GM12878 (cell line): ENCODE measurements around the gene PRELID2. TPM values are rescaled to one million over a fixed set of nuclear protein-coding genes. Genes with fewer than 3 reads are reported as not detected.

Source experiments
- ATAC-seq: fragments of 200-7000 bp; cut with Tn5 transposase; 3 replicates; pipeline ENCODE4 v1.9.1; 2020; ENCODE audit warnings: mild to moderate bottlenecking, moderate library complexity
- BruUV-seq: library from RNA; stranded (reverse); fragments of 400-500 nt; replicated peaks from 2 replicates; lab custom pipeline; 2021; lab: Mats Ljungman, UMichigan
- CTCF ChIA-PET: fragments of 300-600 bp; sonication (Branson Sonifier 250); formaldehyde crosslinking; extraction: SDS; loops from one replicate; lab custom pipeline; 2021; ENCODE audit warnings: inconsistent platforms; lab: Yijun Ruan, JAX
- POLR2A ChIA-PET: fragments of 350-600 bp; formaldehyde crosslinking; extraction: SDS; loops from one replicate; lab custom pipeline; 2021; ENCODE audit warnings: inconsistent platforms; lab: Charles Lee
- RAD21 ChIA-PET: fragments of 300-600 bp; sonication (Branson Sonifier 250); formaldehyde crosslinking; loops from one replicate; lab custom pipeline; 2023; ENCODE audit warnings: antibody characterized with exemption; ENCODE audit not compliant: unreplicated experiment; lab: Charles Lee
- SMC1A ChIA-PET: fragments of 300-600 bp; sonication (Branson Sonifier 250); formaldehyde crosslinking; loops from one replicate; lab custom pipeline; 2023; ENCODE audit not compliant: unreplicated experiment, uncharacterized antibody; lab: Charles Lee
- DNase-seq: peaks from one replicate; pipeline ENCODE4 v3.0.0-alpha.2; 2011; ENCODE audit warnings: low read depth, low spot score
- FAIRE-seq: peaks from 3 replicates; lab custom pipeline; 2011; peaks lifted over from hg19 to GRCh38; lab: Jason Lieb, UNC
- H2AFZ ChIP-seq: 2 replicates; pipeline ENCODE4 v1.6.0; 2011; ENCODE audit warnings: low read depth, low read length, control low read depth; ENCODE audit not compliant: control insufficient read depth
- H3K27ac ChIP-seq: 2 replicates; pipeline ENCODE4 v1.5.1; 2011; ENCODE audit warnings: control low read depth; ENCODE audit not compliant: control insufficient read depth, insufficient read depth
- H3K27me3 ChIP-seq, 2 experiments: replicated peaks in 1 of 2; 2 replicates each; pipeline versions ENCODE4 v1.6.0 to v1.6.1; 2011; ENCODE audit warnings: low read length in 1 of 2; ENCODE audit not compliant: control insufficient read depth in 2 of 2, insufficient read depth in 2 of 2
- H3K36me3 ChIP-seq, 2 experiments: 2 replicates each; pipeline ENCODE4 v1.5.1; 2011; ENCODE audit warnings: low read length in 1 of 2; ENCODE audit not compliant: control insufficient read depth in 2 of 2, insufficient read depth in 2 of 2
- H3K4me1 ChIP-seq: 2 replicates; pipeline ENCODE4 v1.6.1; 2011; ENCODE audit warnings: mild to moderate bottlenecking, low read length, moderate library complexity, mixed read lengths; ENCODE audit not compliant: control insufficient read depth, insufficient read depth
- H3K4me2 ChIP-seq: 2 replicates; pipeline ENCODE4 v1.6.0; 2011; ENCODE audit warnings: control low read depth; ENCODE audit not compliant: control insufficient read depth, insufficient read depth
- H3K4me3 ChIP-seq: fragments of 200-600 bp; sonication (generic); 2 replicates; pipeline ENCODE4 v1.5.1; 2016
- H3K79me2 ChIP-seq: 2 replicates; pipeline ENCODE4 v1.6.0; 2011; ENCODE audit warnings: low read length; ENCODE audit not compliant: control insufficient read depth, insufficient read depth
- H3K9ac ChIP-seq: 2 replicates; pipeline ENCODE4 v1.8.0; 2011; ENCODE audit warnings: low read length, control low read depth, mixed read lengths; ENCODE audit not compliant: control insufficient read depth, insufficient read depth
- H3K9me3 ChIP-seq: replicated peaks from 3 replicates; pipeline ENCODE4 v1.5.1; 2011; ENCODE audit warnings: mild to moderate bottlenecking, low read length; ENCODE audit not compliant: control insufficient read depth, insufficient read depth
- H4K20me1 ChIP-seq: 2 replicates; pipeline ENCODE4 v1.6.0; 2011; ENCODE audit not compliant: control insufficient read depth, insufficient read depth
- CBX5 ChIP-seq: sonication (generic); IDR thresholded peaks from 2 replicates; pipeline ENCODE4 v1.6.1; 2016; ENCODE audit warnings: low read depth, moderate library complexity, mild to moderate bottlenecking, inconsistent platforms
- CREB1 ChIP-seq: IDR thresholded peaks from 2 replicates; pipeline ENCODE4 v1.6.1; 2012; ENCODE audit warnings: low read depth, mild to moderate bottlenecking, inconsistent platforms
- DPF2 ChIP-seq: fragments of 450-650 bp; IDR thresholded peaks from 2 replicates; pipeline ENCODE4 v1.6.1; 2017; ENCODE audit warnings: mild to moderate bottlenecking
- EP300 ChIP-seq, 2 experiments: fragments of 150-350 bp in 1 of 2; IDR thresholded peaks; 2 replicates each; pipeline ENCODE4 v1.6.1; 2011 to 2012; ENCODE audit warnings: low read depth in 2 of 2, low read length in 2 of 2, borderline replicate concordance in 1 of 2, improper control_type of control experiment in 1 of 2, inconsistent platforms in 1 of 2; ENCODE audit not compliant: control insufficient read depth in 1 of 2
- NFIC ChIP-seq: IDR thresholded peaks from 2 replicates; pipeline ENCODE4 v1.6.1; 2012; ENCODE audit warnings: low read depth, mild to moderate bottlenecking, inconsistent platforms, low read length, moderate library complexity
- POLR2A ChIP-seq: IDR thresholded peaks from 2 replicates; pipeline ENCODE4 v1.6.1; 2011; ENCODE audit warnings: low read depth, mild to moderate bottlenecking, low read length
- RAD21 ChIP-seq: IDR thresholded peaks from 2 replicates; pipeline ENCODE4 v1.6.1; 2011; ENCODE audit warnings: mild to moderate bottlenecking, low read depth, low read length, moderate library complexity; ENCODE audit not compliant: insufficient read depth
- RBBP5 ChIP-seq: fragments of 200-600 bp; sonication (generic); conservative IDR thresholded peaks from 2 replicates; pipeline ENCODE4 v1.6.1; 2016
- SRF ChIP-seq, 2 experiments: IDR thresholded peaks; 2 replicates each; pipeline ENCODE4 v1.6.1; 2011; ENCODE audit warnings: low read depth in 2 of 2, low read length in 2 of 2, mild to moderate bottlenecking in 1 of 2, moderate library complexity in 1 of 2
- ZNF207 ChIP-seq: fragments of 450-650 bp; IDR thresholded peaks from 2 replicates; pipeline ENCODE4 v1.6.1; 2014; ENCODE audit warnings: antibody characterized with exemption, mild to moderate bottlenecking, borderline replicate concordance
- ZNF592 ChIP-seq: fragments of 450-650 bp; IDR thresholded peaks from 2 replicates; pipeline ENCODE4 v1.6.1; 2017; ENCODE audit warnings: mild to moderate bottlenecking, moderate library complexity
- WGBS: methylation state at CpG from one replicate; pipeline ENCODE4 v1.1.6; 2016; ENCODE audit warnings: low lambda C conversion rate; ENCODE audit not compliant: insufficient replicate concordance, insufficient coverage; ENCODE audit errors: missing lambda C conversion rate; 5-methylcytosine and 5-hydroxymethylcytosine counted together
- in situ Hi-C: fragments of 300-500 bp; cut with MboI; formaldehyde crosslinking; loops from 9 replicates; pipeline ENCODE4 v1.14.3; 2018; ENCODE audit warnings: mixed read lengths
- intact Hi-C: fragments of 100-400 bp; cut with micrococcal nuclease; formaldehyde crosslinking; loops from one replicate; pipeline ENCODE4 v1.14.2; 2022; ENCODE audit not compliant: unreplicated experiment
- polyA plus RNA-seq, 11 experiments: library from polyadenylated mRNA; depleted of rRNA in 4 of 11; unstranded in 6 of 11; stranded (reverse) in 5 of 11; fragments of >200 nt; fragmentation: Nextera tagmentation in 4 of 11; fragmentation: Illumina TruSeq in 1 of 11; extraction: Ambion mirVana in 4 of 11; extraction: Trizol in 1 of 11; gene quantifications; 1 replicate in 1 of 11; 2 replicates in 10 of 11; pipeline versions ENCODE4 v1.2.1 to v1.2.3, GENCODE V29; 2011 to 2016; ENCODE audit warnings: inconsistent platforms in 2 of 11, missing spikeins in 2 of 11, low read depth in 1 of 11
- total RNA-seq, 4 experiments: library from RNA; depleted of rRNA in 3 of 4; stranded (reverse); fragments of >200 nt in 3 of 4; fragmentation: Illumina TruSeq in 1 of 4; extraction: Trizol in 1 of 4; gene quantifications; 2 replicates each; pipeline versions ENCODE4 v1.2.1 to v1.2.3, GENCODE V29; 2013 to 2021
- TF ChIP-seq, protein P1 (sequence below): fragments of 450-650 bp; formaldehyde crosslinking; IDR thresholded peaks from 2 replicates; pipeline ENCODE4 v1.4.0; 2020; ENCODE audit warnings: mild to moderate bottlenecking, moderate library complexity
- TF ChIP-seq, protein P2 (sequence below): fragments of 450-650 bp; formaldehyde crosslinking; IDR thresholded peaks from 2 replicates; pipeline ENCODE4 v1.4.0; 2022; ENCODE audit warnings: mild to moderate bottlenecking, moderate library complexity

PRELID2 gene
- total and polyA plus RNA-seq, 10 of the 15 experiments (the other 5 are each of a cell fraction or from before 2014, with no cell fraction given): 0.07 to 0.31 (median 0.13) TPM; not detected in 5

- H3K4me1 ChIP-seq: no peaks in the 10 kb centered on the region
- no TSS peak for BruUV-seq
- intact Hi-C loops: loop anchor here (2.0 kb wide), 1 partner anchor 307 kb away; no protein-coding TSS in a partner anchor
- CTCF ChIA-PET: interaction anchor here (1.7 to 5.5 kb wide), 3 partner anchors 127 to 1620 kb away, joined by 4 to 45 read pairs (median 5); no protein-coding TSS in a partner anchor
- in situ Hi-C loops: no loop called here
- POLR2A ChIA-PET: no interaction called here
- ATAC-seq: no peak
- FAIRE-seq: no peak
- no peak overlapping the region for H3K4me3 ChIP-seq
- no peaks in the 10 kb centered on the region for H3K27me3 ChIP-seq
- H3K4me2 ChIP-seq: no peak overlapping the region
- no peaks in the 10 kb centered on the region for H3K79me2 ChIP-seq
- WGBS: 65% methylated on average over 4 of the region's 4 CpGs
- RAD21 ChIA-PET: interaction anchor here (1.1 kb wide), 1 partner anchor 1620 kb away, joined by 4 read pairs; no protein-coding TSS in a partner anchor
- no peaks in the 10 kb centered on the region for H3K9me3 ChIP-seq
- H3K27ac ChIP-seq: no peak overlapping the region
- SMC1A ChIA-PET: interaction anchor here (0.9 to 1.5 kb wide), 2 partner anchors 126 to 307 kb away, joined by 3 read pairs; no protein-coding TSS in a partner anchor
- H2AFZ ChIP-seq: no peak overlapping the region
- H3K36me3 ChIP-seq: no peaks in the 10 kb centered on the region
- H3K9ac ChIP-seq: no peak overlapping the region
- TF ChIP-seq RBBP5 (no peak), CREB1 (no peak), RAD21 (no peak), CBX5 (no peak), DPF2 (no peak), EP300 (IDR thresholded peaks at IDR 0.05; ENCODE audit: borderline replicate concordance in 1 of 2, control insufficient read depth in 1 of 2, low read depth in 2 of 2, low read length in 2 of 2) (no peak), SRF (IDR thresholded peaks at IDR 0.05; ENCODE audit: low read depth in 2 of 2, low read length in 2 of 2) (no peak), ZNF207 (no peak), NFIC (no peak), POLR2A (no peak), ZNF592 (no peak)
- TF ChIP-seq, protein P1, sequence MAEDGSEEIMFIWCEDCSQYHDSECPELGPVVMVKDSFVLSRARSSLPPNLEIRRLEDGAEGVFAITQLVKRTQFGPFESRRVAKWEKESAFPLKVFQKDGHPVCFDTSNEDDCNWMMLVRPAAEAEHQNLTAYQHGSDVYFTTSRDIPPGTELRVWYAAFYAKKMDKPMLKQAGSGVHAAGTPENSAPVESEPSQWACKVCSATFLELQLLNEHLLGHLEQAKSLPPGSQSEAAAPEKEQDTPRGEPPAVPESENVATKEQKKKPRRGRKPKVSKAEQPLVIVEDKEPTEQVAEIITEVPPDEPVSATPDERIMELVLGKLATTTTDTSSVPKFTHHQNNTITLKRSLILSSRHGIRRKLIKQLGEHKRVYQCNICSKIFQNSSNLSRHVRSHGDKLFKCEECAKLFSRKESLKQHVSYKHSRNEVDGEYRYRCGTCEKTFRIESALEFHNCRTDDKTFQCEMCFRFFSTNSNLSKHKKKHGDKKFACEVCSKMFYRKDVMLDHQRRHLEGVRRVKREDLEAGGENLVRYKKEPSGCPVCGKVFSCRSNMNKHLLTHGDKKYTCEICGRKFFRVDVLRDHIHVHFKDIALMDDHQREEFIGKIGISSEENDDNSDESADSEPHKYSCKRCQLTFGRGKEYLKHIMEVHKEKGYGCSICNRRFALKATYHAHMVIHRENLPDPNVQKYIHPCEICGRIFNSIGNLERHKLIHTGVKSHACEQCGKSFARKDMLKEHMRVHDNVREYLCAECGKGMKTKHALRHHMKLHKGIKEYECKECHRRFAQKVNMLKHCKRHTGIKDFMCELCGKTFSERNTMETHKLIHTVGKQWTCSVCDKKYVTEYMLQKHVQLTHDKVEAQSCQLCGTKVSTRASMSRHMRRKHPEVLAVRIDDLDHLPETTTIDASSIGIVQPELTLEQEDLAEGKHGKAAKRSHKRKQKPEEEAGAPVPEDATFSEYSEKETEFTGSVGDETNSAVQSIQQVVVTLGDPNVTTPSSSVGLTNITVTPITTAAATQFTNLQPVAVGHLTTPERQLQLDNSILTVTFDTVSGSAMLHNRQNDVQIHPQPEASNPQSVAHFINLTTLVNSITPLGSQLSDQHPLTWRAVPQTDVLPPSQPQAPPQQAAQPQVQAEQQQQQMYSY (CRISPR knock-in tag): no peak
- TF ChIP-seq, protein P2, sequence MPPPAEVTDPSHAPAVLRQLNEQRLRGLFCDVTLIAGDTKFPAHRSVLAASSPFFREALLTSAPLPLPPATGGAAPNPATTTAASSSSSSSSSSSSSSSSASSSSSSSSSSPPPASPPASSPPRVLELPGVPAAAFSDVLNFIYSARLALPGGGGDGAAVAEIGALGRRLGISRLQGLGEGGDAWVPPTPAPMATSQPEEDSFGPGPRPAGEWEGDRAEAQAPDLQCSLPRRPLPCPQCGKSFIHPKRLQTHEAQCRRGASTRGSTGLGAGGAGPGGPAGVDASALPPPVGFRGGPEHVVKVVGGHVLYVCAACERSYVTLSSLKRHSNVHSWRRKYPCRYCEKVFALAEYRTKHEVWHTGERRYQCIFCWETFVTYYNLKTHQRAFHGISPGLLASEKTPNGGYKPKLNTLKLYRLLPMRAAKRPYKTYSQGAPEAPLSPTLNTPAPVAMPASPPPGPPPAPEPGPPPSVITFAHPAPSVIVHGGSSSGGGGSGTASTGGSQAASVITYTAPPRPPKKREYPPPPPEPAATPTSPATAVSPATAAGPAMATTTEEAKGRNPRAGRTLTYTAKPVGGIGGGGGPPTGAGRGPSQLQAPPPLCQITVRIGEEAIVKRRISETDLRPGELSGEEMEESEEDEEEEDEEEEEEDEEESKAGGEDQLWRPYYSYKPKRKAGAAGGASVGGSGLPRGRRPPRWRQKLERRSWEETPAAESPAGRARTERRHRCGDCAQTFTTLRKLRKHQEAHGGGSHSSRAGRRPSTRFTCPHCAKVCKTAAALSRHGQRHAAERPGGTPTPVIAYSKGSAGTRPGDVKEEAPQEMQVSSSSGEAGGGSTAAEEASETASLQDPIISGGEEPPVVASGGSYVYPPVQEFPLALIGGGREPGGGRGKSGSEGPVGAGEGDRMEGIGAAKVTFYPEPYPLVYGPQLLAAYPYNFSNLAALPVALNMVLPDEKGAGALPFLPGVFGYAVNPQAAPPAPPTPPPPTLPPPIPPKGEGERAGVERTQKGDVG (CRISPR knock-in tag): no peak
- H4K20me1 ChIP-seq: no peaks in the 10 kb centered on the region
- DNase-seq: no peak
These were observed 11.1 kb downstream of the PRELID2 start for GRCh38 chr5:145824040-145824439.
